NCI-H82 treated with DMSO at 0.1 percent for 48 hours (cell line): ENCODE data around the gene CTNS.

Experiments
- DNase-seq: peaks from one replicate; lab custom pipeline; 2025; ENCODE audit not compliant: unreplicated experiment; lab: John Stamatoyannopoulos, UW

The CTNS gene

GRCh38 chr17:3636154-3636907 lies at the start of gene CTNS, which contains the start of gene SHPK:
Gene CTNS, plus strand, starts transcription at chr17:3636760. Its CDS starts 3,447 bp downstream, at chr17:3640207.
Gene SHPK, minus strand, starts transcription at chr17:3636250. Its CDS starts 31 bp downstream, at chr17:3636219.
- DNase-seq = peak; percentile 95

- DNase-seq = no peak
Measured at GRCh38 chr17:3589784-3590183, 46.8 kb upstream of the CTNS start.

- DNase-seq = no peak
Measured at GRCh38 chr17:3590231-3590630, 46.3 kb upstream of the CTNS start.

GRCh38 chr17:3590768-3591167 lies 45.8 kb upstream of the CTNS start:
- DNase-seq = no peak

- no peak for DNase-seq
Measured at GRCh38 chr17:3592216-3592860, 44.2 kb upstream of the CTNS start.

- no peak for DNase-seq
Measured at GRCh38 chr17:3593384-3593783, 43.2 kb upstream of the CTNS start.

GRCh38 chr17:3594051-3594800 lies 42.3 kb upstream of the CTNS start:
- no peak for DNase-seq

- DNase-seq = no peak
Measured at GRCh38 chr17:3594976-3595375, 41.6 kb upstream of the CTNS start.

GRCh38 chr17:3596804-3597464 lies 39.6 kb upstream of the CTNS start:
- DNase-seq = no peak

- no peak for DNase-seq
Measured at GRCh38 chr17:3598078-3598477, 38.5 kb upstream of the CTNS start.

- no peak for DNase-seq
Measured at GRCh38 chr17:3600529-3601205, 35.9 kb upstream of the CTNS start.

GRCh38 chr17:3602499-3602898 lies 34.1 kb upstream of the CTNS start:
- DNase-seq = peak; percentile 9

GRCh38 chr17:3603119-3603869 lies 33.3 kb upstream of the CTNS start:
- no peak for DNase-seq

- DNase-seq = no peak
Measured at GRCh38 chr17:3603870-3604259, 32.7 kb upstream of the CTNS start.

GRCh38 chr17:3609689-3610088 lies 26.9 kb upstream of the CTNS start:
- no peak for DNase-seq

- no peak for DNase-seq
Measured at GRCh38 chr17:3610523-3610922, 26.0 kb upstream of the CTNS start.

- DNase-seq = no peak
Measured at GRCh38 chr17:3613124-3613523, 23.4 kb upstream of the CTNS start.

- DNase-seq = no peak
Measured at GRCh38 chr17:3615160-3615870, 21.2 kb upstream of the CTNS start.

- no peak for DNase-seq
Measured at GRCh38 chr17:3621146-3621720, 15.3 kb upstream of the CTNS start.
